IPS-15b (cell line): ENCODE data around the gene SCAMP4.

Experiments used
- H3K27me3 ChIP-seq: one replicate; pipeline ENCODE4 v1.6.1; 2013; ENCODE audit warnings: low read length; ENCODE audit not compliant: control insufficient read depth, insufficient read depth
- H3K36me3 ChIP-seq: one replicate; pipeline ENCODE4 v1.6.1; 2013; ENCODE audit warnings: low read length; ENCODE audit not compliant: control insufficient read depth, insufficient read depth
- H3K4me1 ChIP-seq: one replicate; pipeline ENCODE4 v1.6.1; 2013; ENCODE audit warnings: mild to moderate bottlenecking, low read length; ENCODE audit not compliant: control insufficient read depth, insufficient read depth
- H3K4me3 ChIP-seq: one replicate; pipeline ENCODE4 v1.5.1; 2013; ENCODE audit warnings: low read depth, low read length
- H3K9ac ChIP-seq: one replicate; pipeline ENCODE4 v1.6.1; 2013; ENCODE audit warnings: low read depth, mild to moderate bottlenecking, low read length
- H3K9me3 ChIP-seq: one replicate; pipeline ENCODE4 v1.6.1; 2013; ENCODE audit warnings: mild to moderate bottlenecking, low read length; ENCODE audit not compliant: control insufficient read depth, insufficient read depth

The SCAMP4 gene

DNA sequence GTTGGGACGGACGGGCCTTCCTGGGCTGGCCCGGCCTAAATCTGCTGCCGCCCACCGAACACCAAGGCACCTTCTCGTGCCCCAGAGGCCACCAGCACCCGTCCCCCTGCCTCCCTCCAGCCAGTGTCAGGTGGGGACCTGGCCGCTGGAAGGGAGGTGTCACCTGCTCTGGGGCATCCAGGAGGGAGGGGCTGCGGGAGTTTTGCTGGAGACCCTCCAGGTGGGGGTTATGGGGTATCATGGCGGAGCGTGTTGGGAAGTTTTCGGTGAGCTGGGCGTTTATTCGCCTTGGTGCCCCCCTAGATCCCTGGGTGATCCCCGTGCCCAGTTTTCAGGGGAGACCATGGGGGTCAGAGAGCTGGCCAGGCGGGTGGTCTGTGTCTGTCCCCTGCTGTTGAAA lies 45.4 kb downstream of the SCAMP4 start:
- Histone ChIP-seq H3K27me3 (no peaks in the 10 kb centered on the region), H3K36me3 (peaks cover 20% of the 10 kb centered on the region)

DNA sequence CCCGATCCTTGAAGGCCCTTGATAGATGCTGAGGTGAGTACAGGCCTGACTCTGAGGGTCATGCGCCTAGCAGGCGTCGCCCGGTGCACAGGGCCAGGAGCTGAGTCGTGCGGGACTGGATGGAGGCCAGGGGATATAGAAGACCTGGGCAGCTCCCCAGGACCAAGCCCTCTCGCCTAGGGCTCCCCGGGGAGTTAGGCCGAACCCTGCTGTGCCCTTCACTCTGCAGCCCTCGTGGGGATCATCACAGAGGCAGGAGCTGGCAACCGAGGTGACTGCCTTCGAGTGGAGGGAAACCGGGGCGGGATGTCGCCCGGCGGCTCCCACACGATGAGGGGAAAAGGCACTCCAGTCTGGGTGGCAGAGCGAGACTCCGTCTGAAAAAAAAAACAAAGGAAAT lies 47.4 kb downstream of the SCAMP4 start:
- Histone ChIP-seq H3K9ac (no peak overlapping the region), H3K9me3 (no peaks in the 10 kb centered on the region), H3K4me3 (no peak overlapping the region), H3K36me3 (peaks cover 18% of the 10 kb centered on the region), H3K4me1 (no peaks in the 10 kb centered on the region), H3K27me3 (no peaks in the 10 kb centered on the region)

More for the DNA sequence above, 45.4 kb downstream of the SCAMP4 start:
- no peaks in the 10 kb centered on the region for H3K4me1 ChIP-seq
- H3K9ac ChIP-seq: no peak overlapping the region
- H3K4me3 ChIP-seq: no peak overlapping the region
- H3K9me3 ChIP-seq: no peaks in the 10 kb centered on the region

DNA sequence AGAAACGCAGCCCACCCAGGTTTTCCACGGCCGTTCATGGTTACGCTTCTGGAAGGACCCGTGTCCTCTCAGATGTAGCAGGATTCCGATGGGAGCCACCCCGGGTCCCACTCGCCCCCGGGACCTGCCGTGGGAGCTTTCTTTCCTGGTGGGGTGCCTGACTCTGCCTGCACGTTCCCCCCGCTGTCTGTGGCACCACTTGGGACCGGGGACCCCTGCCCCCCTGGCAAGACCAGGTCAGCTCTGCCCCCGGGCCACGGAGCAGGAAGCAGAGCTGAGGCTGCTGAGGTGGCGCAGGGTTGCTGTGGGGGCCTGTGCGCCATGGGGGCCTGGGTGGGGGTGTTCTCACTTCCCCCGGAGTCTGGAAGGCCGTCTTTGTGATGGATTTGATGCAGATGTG lies 47.8 kb downstream of the SCAMP4 start:
- peaks cover 18% of the 10 kb centered on the region for H3K36me3 ChIP-seq
- no peak overlapping the region for H3K9ac ChIP-seq
- no peaks in the 10 kb centered on the region for H3K4me1 ChIP-seq
- H3K9me3 ChIP-seq: no peaks in the 10 kb centered on the region
- H3K27me3 ChIP-seq: no peaks in the 10 kb centered on the region
- no peak overlapping the region for H3K4me3 ChIP-seq

DNA sequence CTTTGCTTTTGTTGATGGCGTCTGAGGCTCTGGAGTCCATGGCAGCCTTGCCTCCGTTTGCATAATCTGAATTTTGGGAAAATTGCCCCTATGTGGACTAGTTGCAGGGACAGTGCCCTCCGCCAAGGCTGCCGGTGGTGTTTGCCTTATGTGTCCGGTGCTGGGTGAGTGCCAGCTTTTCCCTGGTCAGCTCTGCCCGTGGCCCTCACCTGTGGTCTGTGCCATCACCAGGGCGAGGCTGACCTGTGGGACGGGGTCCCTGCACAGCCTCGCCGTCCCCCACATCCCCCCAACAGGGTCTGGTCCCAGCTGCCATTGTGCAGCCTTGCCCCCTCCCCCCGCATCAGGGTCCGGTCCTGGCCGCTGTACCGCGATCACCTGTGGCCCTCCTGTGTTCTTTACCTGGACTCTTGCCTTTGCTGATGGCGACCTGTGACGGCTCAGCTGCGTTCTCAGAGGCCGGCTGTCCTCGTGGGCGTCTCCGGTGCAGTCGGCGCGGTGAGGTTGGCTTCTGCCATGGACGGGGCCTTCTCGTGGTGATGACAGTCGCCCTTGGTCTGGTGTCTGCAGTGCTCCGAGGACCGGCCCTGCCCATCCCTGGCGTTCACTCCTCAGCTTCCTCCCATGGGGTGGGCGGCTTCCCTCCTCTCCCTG lies 48.4 kb downstream of the SCAMP4 start:
- Histone ChIP-seq H3K9me3 (no peaks in the 10 kb centered on the region), H3K27me3 (no peaks in the 10 kb centered on the region), H3K9ac (no peak overlapping the region), H3K4me1 (no peaks in the 10 kb centered on the region), H3K36me3 (peaks cover 18% of the 10 kb centered on the region), H3K4me3 (no peak overlapping the region)

DNA sequence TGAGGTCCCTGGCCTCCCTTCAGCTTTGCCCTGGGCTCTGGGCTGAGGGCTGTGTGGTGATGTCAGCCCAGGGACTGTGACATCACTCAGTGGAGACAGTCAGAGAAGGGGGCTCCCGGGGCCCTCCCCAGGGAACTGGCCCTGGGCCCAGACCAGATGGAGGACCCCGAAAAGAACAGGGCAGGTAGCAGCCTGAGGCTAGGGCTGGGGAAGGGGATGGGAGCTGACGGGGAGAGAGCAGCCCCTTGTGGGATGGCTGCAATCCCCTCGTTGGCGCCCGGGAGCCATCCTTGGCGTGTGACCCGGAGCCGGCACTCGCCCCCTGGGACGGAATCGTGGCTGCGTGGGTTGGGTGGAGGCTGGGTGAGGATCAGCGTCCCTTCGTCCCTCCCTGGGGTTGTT lies 49.3 kb downstream of the SCAMP4 start:
- H3K9me3 ChIP-seq: no peaks in the 10 kb centered on the region
- no peak overlapping the region for H3K9ac ChIP-seq
- no peak overlapping the region for H3K4me3 ChIP-seq
- H3K27me3 ChIP-seq: no peaks in the 10 kb centered on the region
- peaks cover 16% of the 10 kb centered on the region for H3K36me3 ChIP-seq
- no peaks in the 10 kb centered on the region for H3K4me1 ChIP-seq

DNA sequence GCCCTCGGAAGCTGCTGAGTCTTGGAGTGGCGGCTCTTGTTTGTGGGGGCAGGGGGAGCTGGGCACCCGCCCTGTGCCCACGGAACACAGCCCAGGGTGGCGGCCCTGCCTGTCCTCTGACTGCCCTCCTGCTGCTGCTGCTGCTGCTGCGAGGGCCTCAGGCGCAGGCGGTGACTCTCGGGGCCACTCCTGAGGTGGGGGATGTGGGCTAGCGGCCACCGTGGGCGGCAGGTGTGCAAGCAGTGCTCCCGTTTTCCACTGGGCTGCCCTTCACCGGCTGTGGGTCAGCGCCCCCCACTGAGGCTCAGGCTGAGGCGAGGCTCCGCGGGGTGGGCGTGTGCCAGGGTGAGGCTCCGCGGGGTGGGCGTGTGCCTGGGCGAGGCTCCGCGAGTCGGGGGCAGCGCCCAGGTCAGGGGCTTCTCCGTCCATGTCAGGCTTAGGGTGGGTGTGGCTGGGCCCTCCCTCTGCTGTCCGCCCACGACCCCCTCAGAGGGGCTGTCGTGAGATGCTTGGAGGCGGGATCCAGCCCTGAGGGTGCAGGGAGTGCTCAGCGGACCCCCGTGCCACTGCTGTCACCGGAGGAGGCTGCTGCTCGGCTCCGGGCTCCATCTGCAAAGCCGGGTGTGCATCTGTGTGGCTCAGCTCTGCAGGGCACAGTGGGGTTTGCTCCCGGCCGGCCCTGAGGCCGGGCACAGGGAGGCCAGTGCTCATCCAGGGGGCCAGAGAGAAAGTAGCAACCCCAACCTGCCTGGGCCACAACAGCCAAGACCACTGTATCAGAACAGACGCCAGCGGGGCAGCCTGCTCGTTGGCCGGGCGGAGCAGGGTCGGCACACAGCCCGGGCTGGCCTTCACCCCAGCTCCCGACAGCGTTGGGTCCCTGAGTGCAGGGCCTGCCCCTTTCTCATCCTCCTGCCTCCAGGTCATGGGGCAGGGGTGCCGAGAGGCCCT lies 50.2 kb downstream of the SCAMP4 start:
- Histone ChIP-seq H3K4me3 (no peak overlapping the region), H3K36me3 (peaks cover 16% of the 10 kb centered on the region), H3K4me1 (no peaks in the 10 kb centered on the region), H3K9me3 (no peaks in the 10 kb centered on the region), H3K27me3 (no peaks in the 10 kb centered on the region), H3K9ac (no peak overlapping the region)

DNA sequence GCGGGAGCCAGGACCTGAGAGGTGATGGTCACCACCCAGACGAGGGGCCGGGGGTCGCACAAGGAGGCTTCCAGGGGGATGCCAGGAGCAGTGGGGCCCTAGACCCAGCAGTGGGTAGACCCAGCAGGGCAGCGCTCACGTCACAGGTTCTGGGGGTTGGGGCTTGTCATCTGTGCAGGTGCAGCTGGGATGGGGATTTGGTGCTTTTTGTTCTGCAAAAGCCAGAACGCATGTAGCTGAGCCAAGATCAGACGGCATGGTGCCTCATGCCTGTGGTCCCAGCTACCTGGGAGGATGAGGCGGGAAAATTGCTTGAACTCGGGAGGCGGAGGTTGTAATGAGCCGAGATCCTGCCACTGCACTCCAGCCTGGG lies 50.9 kb downstream of the SCAMP4 start:
- H3K9ac ChIP-seq: no peak overlapping the region
- H3K9me3 ChIP-seq: no peaks in the 10 kb centered on the region
- peaks cover 16% of the 10 kb centered on the region for H3K36me3 ChIP-seq
- no peak overlapping the region for H3K4me3 ChIP-seq
- H3K27me3 ChIP-seq: no peaks in the 10 kb centered on the region
- no peaks in the 10 kb centered on the region for H3K4me1 ChIP-seq

DNA sequence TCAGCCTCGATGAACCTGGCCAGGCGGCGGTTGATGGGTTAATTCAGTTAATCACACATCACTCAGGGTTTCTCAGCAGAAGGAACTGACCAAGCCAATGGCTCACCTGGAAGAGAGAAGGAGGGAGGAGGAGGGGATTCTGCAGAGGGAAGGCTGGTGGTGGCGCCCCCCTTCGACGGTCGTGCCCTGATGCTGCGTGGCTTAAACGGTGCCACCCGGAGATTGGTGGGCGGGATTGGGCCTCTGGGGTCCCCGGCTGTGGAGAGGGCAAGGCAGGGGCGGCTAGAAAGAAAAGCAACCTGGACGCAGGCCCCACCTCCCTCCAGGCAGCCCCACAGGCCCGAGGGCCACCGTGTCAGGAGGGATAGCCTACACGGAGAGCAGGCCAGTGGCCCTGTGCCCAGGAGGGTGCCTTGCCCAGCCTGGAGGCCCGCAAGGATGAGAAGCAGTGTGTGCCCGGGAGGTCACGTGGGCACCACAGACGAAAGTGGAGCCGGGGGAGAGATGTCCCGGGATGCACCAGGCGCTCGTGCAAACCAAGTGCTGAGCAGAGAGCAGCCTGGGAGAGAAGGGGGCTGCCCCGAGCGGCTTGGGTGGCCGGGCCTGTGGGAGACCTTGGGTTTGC lies 51.8 kb downstream of the SCAMP4 start:
- no peaks in the 10 kb centered on the region for H3K9me3 ChIP-seq
- H3K27me3 ChIP-seq: no peaks in the 10 kb centered on the region
- H3K9ac ChIP-seq: no peak overlapping the region
- H3K4me1 ChIP-seq: no peaks in the 10 kb centered on the region
- H3K36me3 ChIP-seq: peaks cover 14% of the 10 kb centered on the region
- H3K4me3 ChIP-seq: no peak overlapping the region

DNA sequence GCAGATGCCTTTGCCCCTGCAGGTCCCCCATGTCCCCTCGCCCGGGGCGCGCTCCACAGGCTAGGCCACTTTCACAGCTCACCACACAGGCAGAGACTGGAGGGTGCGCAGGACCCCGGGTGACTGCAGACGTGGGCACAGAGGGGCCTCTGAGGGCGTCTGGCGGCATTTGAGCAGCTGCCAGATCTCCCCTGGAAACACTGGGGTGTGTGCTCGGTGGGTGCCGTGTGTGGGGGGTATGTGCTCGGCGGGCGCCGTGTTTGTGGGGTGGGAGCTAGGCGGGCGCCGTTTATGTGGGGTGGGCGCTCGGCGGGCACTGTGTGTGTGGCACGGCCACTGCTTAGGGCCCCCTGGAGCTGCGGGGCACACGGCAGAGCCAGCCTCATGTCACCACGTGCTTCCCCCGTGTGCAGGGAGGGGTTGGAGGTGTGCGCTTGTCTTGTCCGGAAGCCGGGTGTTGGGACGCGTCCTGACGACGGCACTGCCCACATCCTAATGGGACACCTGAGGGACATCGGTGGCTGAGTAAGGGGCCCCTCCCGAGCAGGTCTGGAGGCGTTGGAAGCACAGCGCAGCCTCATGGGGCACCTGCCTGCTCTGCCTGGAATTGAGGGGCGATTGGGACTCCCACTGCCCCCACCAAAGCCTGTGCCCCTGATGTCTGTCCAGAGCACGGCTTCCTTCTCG lies 52.5 kb downstream of the SCAMP4 start:
- H3K9me3 ChIP-seq: no peaks in the 10 kb centered on the region
- H3K36me3 ChIP-seq: peaks cover 9% of the 10 kb centered on the region
- H3K4me3 ChIP-seq: no peak overlapping the region
- no peaks in the 10 kb centered on the region for H3K27me3 ChIP-seq
- no peaks in the 10 kb centered on the region for H3K4me1 ChIP-seq
- no peak overlapping the region for H3K9ac ChIP-seq

DNA sequence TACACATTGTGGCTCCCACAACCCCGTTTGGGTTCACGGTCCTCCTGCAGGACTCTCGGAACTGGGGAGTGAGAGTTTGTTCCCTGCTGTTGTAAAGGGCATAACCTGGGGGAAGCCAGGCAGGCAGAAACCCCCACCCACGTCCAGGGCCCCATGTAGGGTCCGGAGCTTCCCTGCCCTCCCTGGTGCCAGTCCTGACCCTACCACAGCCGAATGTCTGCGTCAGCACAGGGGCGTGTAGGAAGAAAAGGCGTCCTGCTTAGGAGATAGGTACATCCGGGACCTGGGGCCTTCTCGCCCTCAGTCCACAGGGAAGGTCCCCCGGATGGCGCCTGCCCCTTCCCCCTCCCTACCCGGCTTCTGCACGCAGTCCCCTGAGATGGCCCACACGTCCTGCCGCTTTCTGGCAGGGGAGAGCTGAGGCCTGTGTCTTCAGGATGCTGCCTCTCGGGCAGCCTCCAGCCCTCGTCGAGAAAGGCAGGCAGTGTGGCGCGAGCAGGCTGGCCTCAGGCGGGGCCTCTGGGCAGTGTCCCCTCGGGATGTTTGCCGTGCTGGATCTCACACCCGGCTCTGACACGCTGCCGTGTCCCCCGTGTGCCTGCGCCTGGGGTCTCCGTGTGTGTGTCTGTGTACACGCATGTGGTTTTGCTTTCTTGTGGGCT lies 54.9 kb downstream of the SCAMP4 start:
- no peaks in the 10 kb centered on the region for H3K4me1 ChIP-seq
- no peak overlapping the region for H3K9ac ChIP-seq
- H3K4me3 ChIP-seq: no peak overlapping the region
- H3K36me3 ChIP-seq: no peaks in the 10 kb centered on the region
- no peaks in the 10 kb centered on the region for H3K27me3 ChIP-seq
- no peaks in the 10 kb centered on the region for H3K9me3 ChIP-seq
